ENCODE results near the gene UNCX. TPM values are rescaled to one million over a fixed set of nuclear protein-coding genes. Genes with fewer than 3 reads are reported as not detected.

The UNCX gene
- total RNA-seq = not detected in 2 replicates

DNA sequence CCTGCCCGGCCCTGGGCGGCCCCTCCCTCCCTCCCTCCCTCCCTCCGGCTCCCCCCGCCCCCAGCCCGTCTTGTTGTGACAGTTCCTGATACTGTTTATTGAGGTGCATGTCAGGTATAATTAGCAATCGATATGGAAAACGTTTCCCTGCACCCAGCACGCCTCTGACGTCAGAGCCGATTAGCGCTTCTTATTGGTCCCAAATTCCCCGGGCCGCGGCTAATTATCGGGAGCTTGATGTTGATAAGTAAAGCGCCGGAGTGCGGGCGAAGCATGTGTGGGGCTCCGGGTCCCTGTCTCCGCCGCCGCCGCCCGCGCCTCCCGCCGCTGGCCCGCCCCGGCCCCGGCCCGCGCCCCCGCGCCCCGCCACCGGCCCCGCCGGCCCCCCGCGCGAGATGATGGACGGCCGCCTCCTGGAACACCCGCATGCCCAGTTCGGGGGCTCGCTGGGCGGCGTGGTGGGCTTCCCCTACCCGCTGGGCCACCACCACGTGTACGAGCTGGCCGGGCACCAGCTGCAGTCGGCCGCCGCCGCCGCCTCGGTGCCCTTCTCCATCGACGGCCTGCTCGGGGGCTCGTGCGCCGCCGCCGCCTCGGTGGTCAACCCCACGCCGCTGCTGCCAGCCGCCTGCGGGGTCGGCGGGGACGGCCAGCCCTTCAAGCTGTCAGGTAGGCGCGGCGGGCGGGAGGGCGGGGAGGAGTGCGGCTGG is at the start of gene UNCX:
Gene UNCX, plus strand, starts transcription at position 250 of the 710 bp plus-strand sequence. Its CDS starts 146 bp downstream, at position 396.

Other genes with a start within 250 kb of the UNCX start
- gene CYP2W1, start 249.7 kb upstream of the UNCX start, total RNA-seq = 0.24 TPM in 1 of 2 replicates, not detected in the other
- gene GPR146, start 188.3 kb upstream of the UNCX start, total RNA-seq = 2.8 and 3.9 TPM in 2 replicates
- gene GPER1, start 144.8 kb upstream of the UNCX start, total RNA-seq = 0.21 and 0.48 TPM in 2 replicates
- gene ZFAND2A, start 72.7 kb upstream of the UNCX start, total RNA-seq = 14.9 and 37.5 TPM in 2 replicates
- 9.9 and 16.4 TPM in 2 replicates for gene MICALL2, start 226.6 kb downstream of the UNCX start, total RNA-seq

Data from tracheal epithelial cell (primary cell).